OCI-LY7 (cell line): ENCODE data around the gene CHD1. TPM values are rescaled to one million over a fixed set of nuclear protein-coding genes. Genes with fewer than 3 reads are reported as not detected.

Experiments used
- BruUV-seq: library from RNA; stranded (reverse); fragments of 400-500 nt; replicated peaks from 2 replicates; lab custom pipeline; 2021; lab: Mats Ljungman, UMichigan
- CTCF ChIA-PET: fragments of 300-600 bp; sonication (Branson Sonifier 250); formaldehyde crosslinking; loops from one replicate; lab custom pipeline; 2022; ENCODE audit warnings: antibody characterized with exemption; ENCODE audit not compliant: unreplicated experiment; lab: Charles Lee
- POLR2A ChIA-PET: fragments of 300-600 bp; sonication (Branson Sonifier 250); formaldehyde crosslinking; loops from one replicate; lab custom pipeline; 2022; ENCODE audit warnings: antibody characterized with exemption; lab: Charles Lee
- DNase-seq: peaks from one replicate; pipeline ENCODE4 v3.0.0-alpha.2; 2015; ENCODE audit warnings: low spot score
- H2AFZ ChIP-seq: fragments of 200-600 bp; sonication (generic), shearing (Covaris generic); 2 replicates; pipeline ENCODE4 v1.6.1; 2014; ENCODE audit warnings: mild to moderate bottlenecking, antibody characterized with exemption, low read length, moderate library complexity
- H3K27ac ChIP-seq: fragments of 200-600 bp; sonication (generic); 2 replicates; pipeline ENCODE4 v1.5.1; 2014; ENCODE audit warnings: mixed run types, low read depth, mild to moderate bottlenecking, moderate library complexity, low read length, inconsistent platforms; ENCODE audit not compliant: poor library complexity, severe bottlenecking
- H3K36me3 ChIP-seq: fragments of 200-600 bp; sonication (generic); 2 replicates; pipeline ENCODE4 v1.6.1; 2014; ENCODE audit warnings: mild to moderate bottlenecking, antibody characterized with exemption, low read length, moderate library complexity, mixed read lengths; ENCODE audit not compliant: insufficient read depth
- H3K4me1 ChIP-seq: fragments of 200-600 bp; sonication (generic); 2 replicates; pipeline ENCODE4 v1.5.1; 2014; ENCODE audit warnings: mild to moderate bottlenecking, low read length; ENCODE audit not compliant: insufficient read depth, poor library complexity, severe bottlenecking
- H3K4me2 ChIP-seq: fragments of 200-600 bp; sonication (generic); 2 replicates; pipeline ENCODE4 v1.6.1; 2014; ENCODE audit warnings: mild to moderate bottlenecking, low read length
- H3K4me3 ChIP-seq: fragments of 200-600 bp; sonication (generic); 2 replicates; pipeline ENCODE4 v1.5.1; 2014; ENCODE audit warnings: mild to moderate bottlenecking, low read depth, low read length; ENCODE audit not compliant: poor library complexity, severe bottlenecking
- H3K79me2 ChIP-seq: fragments of 200-600 bp; sonication (generic); 2 replicates; pipeline ENCODE4 v1.6.1; 2016; ENCODE audit warnings: low read depth, mild to moderate bottlenecking, low read length, moderate library complexity, mixed read lengths; ENCODE audit not compliant: insufficient read depth
- H3K9me2 ChIP-seq: fragments of 200-600 bp; sonication (generic); 2 replicates; pipeline ENCODE4 v1.6.1; 2016; ENCODE audit warnings: mild to moderate bottlenecking, low read length, mixed read lengths; ENCODE audit not compliant: insufficient read depth
- H3K9me3 ChIP-seq: fragments of 200-600 bp; sonication (generic); 2 replicates; pipeline ENCODE4 v1.6.1; 2014; ENCODE audit warnings: mild to moderate bottlenecking, mixed run types, low read length, mixed read lengths
- H4K20me1 ChIP-seq: fragments of 200-600 bp; sonication (generic); 2 replicates; pipeline ENCODE4 v1.6.1; 2014; ENCODE audit warnings: mild to moderate bottlenecking, antibody characterized with exemption, low read length, moderate library complexity, mixed read lengths; ENCODE audit not compliant: insufficient read depth
- EZH2phosphoT487 ChIP-seq: fragments of 200-600 bp; sonication (generic); IDR thresholded peaks from 2 replicates; pipeline ENCODE4 v1.6.1; 2018; ENCODE audit warnings: low read depth, borderline replicate concordance, mild to moderate bottlenecking, mixed run types, antibody characterized with exemption, low read length, moderate library complexity, mixed read lengths
- intact Hi-C: fragments of 100-400 bp; cut with micrococcal nuclease; formaldehyde crosslinking; loops from one replicate; pipeline ENCODE4 v1.10.0; 2022; ENCODE audit not compliant: unreplicated experiment
- total RNA-seq, 2 experiments: library from RNA; depleted of rRNA in 1 of 2; stranded (reverse); fragments of >200 nt in 1 of 2; shearing (Covaris generic) in 1 of 2; gene quantifications; 2 replicates each; pipeline ENCODE4 v1.2.3, GENCODE V29; 2014 to 2022
- TF ChIP-seq, protein P1 (sequence below): fragments of 200-600 bp; sonication (generic); conservative IDR thresholded peaks from 2 replicates; pipeline ENCODE4 v1.5.1; 2014; ENCODE audit warnings: mild to moderate bottlenecking, antibody characterized with exemption, low read length, moderate library complexity, mixed read lengths

CHD1 gene
- total RNA-seq, 2 experiments from 2014 or later, result 8.3 to 10.3 TPM

DNA sequence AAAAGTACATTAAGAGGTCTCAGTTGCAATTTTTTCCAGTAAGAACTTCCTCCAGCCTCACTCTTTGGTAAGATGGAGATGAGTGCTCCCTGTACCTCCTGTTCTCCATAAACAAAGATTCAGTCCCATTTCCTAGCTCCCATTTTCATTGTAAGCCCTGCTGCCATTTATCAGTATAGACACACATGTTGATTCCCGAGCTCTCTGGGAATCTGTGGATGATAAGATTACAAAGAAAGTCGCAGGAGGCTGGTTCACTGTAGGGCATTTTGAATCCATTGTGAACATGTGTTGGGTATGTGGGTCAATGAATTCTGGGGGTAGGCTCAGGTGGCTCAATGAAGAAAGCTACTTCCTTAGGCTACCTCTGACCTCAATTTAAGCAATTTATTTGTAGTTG, 118.6 kb downstream of the CHD1 start:
- Histone ChIP-seq H3K27ac (no peak overlapping the region), H3K79me2 (no peaks in the 10 kb centered on the region), H3K9me3 (peaks cover 11% of the 10 kb centered on the region), H3K9me2 (no peaks in the 10 kb centered on the region), H4K20me1 (no peaks in the 10 kb centered on the region), H3K36me3 (no peaks in the 10 kb centered on the region), H3K4me1 (no peaks in the 10 kb centered on the region), H3K4me3 (no peak overlapping the region), H3K4me2 (no peak overlapping the region), H2AFZ (no peak overlapping the region)
- no TSS peak for BruUV-seq
- intact Hi-C loops, result no loop called here
- POLR2A ChIA-PET, result interaction anchor here (0.6 kb wide), 1 partner anchor 21 kb away, joined by 3 read pairs; no protein-coding TSS in a partner anchor
- TF ChIP-seq, protein P1, sequence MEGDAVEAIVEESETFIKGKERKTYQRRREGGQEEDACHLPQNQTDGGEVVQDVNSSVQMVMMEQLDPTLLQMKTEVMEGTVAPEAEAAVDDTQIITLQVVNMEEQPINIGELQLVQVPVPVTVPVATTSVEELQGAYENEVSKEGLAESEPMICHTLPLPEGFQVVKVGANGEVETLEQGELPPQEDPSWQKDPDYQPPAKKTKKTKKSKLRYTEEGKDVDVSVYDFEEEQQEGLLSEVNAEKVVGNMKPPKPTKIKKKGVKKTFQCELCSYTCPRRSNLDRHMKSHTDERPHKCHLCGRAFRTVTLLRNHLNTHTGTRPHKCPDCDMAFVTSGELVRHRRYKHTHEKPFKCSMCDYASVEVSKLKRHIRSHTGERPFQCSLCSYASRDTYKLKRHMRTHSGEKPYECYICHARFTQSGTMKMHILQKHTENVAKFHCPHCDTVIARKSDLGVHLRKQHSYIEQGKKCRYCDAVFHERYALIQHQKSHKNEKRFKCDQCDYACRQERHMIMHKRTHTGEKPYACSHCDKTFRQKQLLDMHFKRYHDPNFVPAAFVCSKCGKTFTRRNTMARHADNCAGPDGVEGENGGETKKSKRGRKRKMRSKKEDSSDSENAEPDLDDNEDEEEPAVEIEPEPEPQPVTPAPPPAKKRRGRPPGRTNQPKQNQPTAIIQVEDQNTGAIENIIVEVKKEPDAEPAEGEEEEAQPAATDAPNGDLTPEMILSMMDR, result no peak
- no peak for TF ChIP-seq EZH2phosphoT487
- CTCF ChIA-PET, result no interaction called here
- DNase-seq, result no peak

GRCh38 chr5:98807806-98808205, 121.0 kb downstream of the CHD1 start:
- peaks cover 11% of the 10 kb centered on the region for H3K9me3 ChIP-seq
- DNase-seq, result no peak
- no peak for TF ChIP-seq EZH2phosphoT487
- TF ChIP-seq, protein P1, result no peak
- no peak overlapping the region for H3K4me3 ChIP-seq
- H4K20me1 ChIP-seq, result no peaks in the 10 kb centered on the region
- intact Hi-C loops, result no loop called here
- POLR2A ChIA-PET, result no interaction called here
- H3K27ac ChIP-seq, result no peak overlapping the region
- no peaks in the 10 kb centered on the region for H3K4me1 ChIP-seq
- CTCF ChIA-PET, result no interaction called here
- H3K4me2 ChIP-seq, result no peak overlapping the region
- H3K9me2 ChIP-seq, result no peaks in the 10 kb centered on the region
- no peak overlapping the region for H2AFZ ChIP-seq
- H3K79me2 ChIP-seq, result no peaks in the 10 kb centered on the region
- no peaks in the 10 kb centered on the region for H3K36me3 ChIP-seq
- BruUV-seq, result no TSS peak

DNA sequence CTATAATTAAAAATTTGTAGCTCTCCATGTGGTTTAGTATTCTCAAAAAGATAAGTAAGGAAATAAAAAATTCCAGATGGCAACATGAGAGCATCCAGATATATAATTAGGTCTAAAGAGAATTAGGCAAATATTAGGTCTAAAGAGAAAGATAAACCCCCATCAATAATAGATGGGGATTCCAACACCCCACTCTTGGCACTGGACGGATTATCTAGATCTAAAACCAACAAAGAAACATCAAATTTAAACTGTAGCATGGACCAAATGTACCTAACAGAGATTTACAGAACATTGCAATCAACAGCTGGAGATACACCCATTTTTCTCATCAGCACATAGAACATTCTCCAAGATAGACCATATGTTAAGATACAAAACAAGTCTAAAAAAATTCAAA, 123.7 kb downstream of the CHD1 start:
- ChIA-PET CTCF (no interaction called here), POLR2A (no interaction called here)
- DNase-seq, result no peak
- no peaks in the 10 kb centered on the region for H3K9me2 ChIP-seq
- H3K4me2 ChIP-seq, result no peak overlapping the region
- no TSS peak for BruUV-seq
- H4K20me1 ChIP-seq, result no peaks in the 10 kb centered on the region
- no peaks in the 10 kb centered on the region for H3K36me3 ChIP-seq
- no peaks in the 10 kb centered on the region for H3K79me2 ChIP-seq
- intact Hi-C loops, result no loop called here
- no peak overlapping the region for H3K4me3 ChIP-seq
- peaks cover 11% of the 10 kb centered on the region for H3K9me3 ChIP-seq
- H3K4me1 ChIP-seq, result no peaks in the 10 kb centered on the region
- TF ChIP-seq EZH2phosphoT487, result no peak
- TF ChIP-seq, protein P1, result no peak
- no peak overlapping the region for H3K27ac ChIP-seq
- no peak overlapping the region for H2AFZ ChIP-seq
